HG03520 (cell line): ENCODE measurements around the gene SP7.
A peak's percentile ranks its signal among the peaks of the same experiment; 100 is the strongest.
"Not testable (repeated sequence)": the region's sequence is repeated elsewhere in the genome, so short reads cannot be mapped to it uniquely, and the experiment has no call there.

ENCODE experiments used
- ATAC-seq: cut with Tn5 transposase; IDR thresholded peaks from one replicate; pipeline ENCODE4 v1.9.1; 2021; ENCODE audit warnings: mild to moderate bottlenecking, moderate library complexity; ENCODE audit not compliant: unreplicated experiment

The SP7 gene

DNA sequence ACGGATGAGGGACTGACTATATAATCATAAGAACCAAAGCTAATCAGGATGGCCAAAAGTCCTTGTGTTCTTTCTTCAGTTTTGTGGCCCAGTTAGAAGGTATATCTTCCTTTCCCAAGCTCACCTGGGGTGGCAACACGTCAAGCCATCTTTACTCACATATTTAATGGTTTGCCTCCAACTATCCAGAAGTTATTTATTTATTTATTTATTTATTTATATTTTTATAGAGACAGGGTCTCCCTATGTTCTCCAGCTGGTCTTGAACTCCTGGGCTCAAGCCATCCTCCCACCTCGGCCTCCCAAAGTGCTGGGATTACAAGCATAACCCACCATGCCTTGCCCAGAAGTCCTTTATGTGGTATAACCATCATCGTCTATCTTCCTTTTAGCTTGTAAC, 11.8 kb upstream of the SP7 start:
- ATAC-seq: no peak

DNA sequence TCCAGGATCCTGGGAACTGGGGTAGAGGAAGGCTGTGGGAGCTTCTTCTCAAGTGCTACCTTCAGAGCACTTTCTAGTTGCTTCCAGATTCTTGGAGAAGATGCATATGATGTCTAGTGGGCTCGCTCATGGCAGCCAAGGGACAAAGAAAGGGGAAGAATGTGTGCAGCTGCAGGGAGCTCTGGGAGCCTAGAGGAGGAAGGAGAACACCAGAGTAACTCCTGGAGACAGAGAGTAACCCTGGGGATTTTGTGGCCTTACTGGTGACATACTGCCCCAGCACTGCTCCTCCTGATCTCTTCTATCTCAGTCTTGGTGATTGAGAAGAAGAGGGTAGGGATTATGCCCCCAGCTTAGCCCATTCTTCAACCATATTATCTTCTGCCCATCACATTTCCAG, 10.3 kb upstream of the SP7 start:
- no peak for ATAC-seq

GRCh38 chr12:53345486-53346188, 9.5 kb upstream of the SP7 start:
- ATAC-seq: no peak

DNA sequence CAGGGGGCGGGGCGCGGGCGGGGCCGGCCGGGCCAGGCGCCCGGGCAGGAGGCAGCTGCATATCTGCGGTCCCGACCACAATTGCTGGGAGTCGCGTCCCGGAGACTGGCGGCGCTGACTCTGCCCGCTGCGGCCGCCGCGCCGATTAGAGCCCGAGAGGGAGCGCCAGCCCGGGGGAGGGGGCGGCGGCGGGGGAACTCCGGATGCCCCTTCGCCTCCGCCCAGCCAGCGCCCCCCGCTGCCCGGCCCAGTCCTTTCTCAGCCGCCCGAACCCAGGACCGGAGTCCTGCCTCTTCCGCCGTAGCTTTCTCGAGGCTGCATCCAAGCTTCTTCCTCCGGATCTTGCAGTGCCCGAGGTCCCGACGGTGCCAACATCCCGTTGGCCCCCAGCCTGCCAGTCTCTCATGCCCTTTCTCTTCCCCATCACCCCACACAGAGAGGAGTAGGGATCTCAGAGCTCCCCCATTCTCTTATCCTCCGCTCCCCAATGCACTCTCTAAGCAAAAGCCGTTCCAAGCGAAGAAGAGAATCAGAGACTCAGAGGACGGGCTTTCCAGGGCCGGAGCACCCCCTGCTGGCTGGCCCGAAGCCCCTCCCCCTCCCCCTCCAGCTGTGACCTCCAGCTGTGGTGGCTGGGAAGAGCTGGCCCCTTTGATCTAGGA, 8.8 kb upstream of the SP7 start:
- ATAC-seq: no peak

- ATAC-seq: no peak
Observed at GRCh38 chr12:53344487-53344823, 8.3 kb upstream of the SP7 start.

GRCh38 chr12:53343969-53344368, 7.8 kb upstream of the SP7 start:
- no peak for ATAC-seq

DNA sequence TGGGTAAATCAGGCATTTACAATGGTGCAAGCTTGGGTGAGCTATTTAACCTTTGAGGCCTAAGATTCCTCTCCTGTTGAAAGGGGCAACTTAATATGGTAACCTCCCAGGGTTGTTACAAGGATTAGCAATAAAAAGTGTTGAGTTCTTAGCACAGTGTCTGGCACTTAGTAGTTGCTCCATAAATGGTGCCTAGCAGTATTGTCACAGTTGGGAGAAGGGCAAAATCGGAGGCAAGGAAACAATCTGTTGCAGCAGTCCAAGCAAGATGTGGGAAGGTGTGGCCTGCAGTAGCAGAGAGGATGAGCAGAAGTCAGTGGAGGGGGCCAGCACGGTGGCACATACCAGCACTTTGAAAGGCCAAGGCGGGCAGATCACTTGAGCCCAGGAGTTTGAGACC, 7.3 kb upstream of the SP7 start:
- ATAC-seq: no peak

- no peak for ATAC-seq
Observed at GRCh38 chr12:53340398-53340797, 4.2 kb upstream of the SP7 start.

DNA sequence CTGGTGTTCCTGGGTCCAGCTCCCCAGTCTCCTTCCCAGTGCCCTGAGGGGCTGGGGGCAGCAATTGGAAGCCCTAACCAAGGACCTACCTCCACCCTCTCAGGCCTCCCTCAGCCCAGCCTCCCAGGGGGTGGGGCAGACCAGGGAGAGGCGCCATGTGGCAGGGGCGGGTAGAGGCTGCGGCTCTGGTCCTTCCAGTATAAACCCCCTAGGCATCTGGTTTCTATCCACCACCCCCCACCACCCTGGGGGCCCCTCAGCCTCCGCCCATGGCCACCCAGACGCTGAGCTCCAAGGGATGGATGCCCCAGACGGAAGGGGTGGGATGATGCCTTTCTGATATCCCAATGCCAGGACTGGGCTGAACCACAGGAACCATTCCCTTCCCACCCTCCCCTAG, 2.8 kb upstream of the SP7 start:
- ATAC-seq: no peak

GRCh38 chr12:53338017-53338416, 1.9 kb upstream of the SP7 start:
- no peak for ATAC-seq

GRCh38 chr12:53334822-53335221, 1.3 kb downstream of the SP7 start:
- no peak for ATAC-seq

DNA sequence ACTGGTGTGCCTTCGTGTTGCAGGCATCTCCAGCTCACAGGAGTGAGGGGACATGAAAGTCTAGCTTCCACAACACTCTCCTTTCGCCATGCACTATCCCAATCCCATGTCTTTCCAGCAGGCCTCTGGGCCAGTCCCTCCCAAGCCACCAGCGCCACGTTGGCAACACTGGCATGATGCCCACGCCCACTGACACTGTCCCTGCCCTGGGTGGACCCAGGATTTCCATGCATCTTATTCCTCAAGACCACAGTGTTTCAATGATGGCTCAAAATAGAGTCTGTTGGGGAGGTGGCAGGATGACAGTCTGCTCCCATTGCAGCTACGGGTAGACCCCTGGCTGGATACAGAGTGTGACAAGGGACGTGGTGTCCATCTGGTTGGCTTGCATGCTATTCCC, 2.3 kb downstream of the SP7 start:
- ATAC-seq: no peak

GRCh38 chr12:53333289-53333688, 2.9 kb downstream of the SP7 start:
- ATAC-seq: no peak

DNA sequence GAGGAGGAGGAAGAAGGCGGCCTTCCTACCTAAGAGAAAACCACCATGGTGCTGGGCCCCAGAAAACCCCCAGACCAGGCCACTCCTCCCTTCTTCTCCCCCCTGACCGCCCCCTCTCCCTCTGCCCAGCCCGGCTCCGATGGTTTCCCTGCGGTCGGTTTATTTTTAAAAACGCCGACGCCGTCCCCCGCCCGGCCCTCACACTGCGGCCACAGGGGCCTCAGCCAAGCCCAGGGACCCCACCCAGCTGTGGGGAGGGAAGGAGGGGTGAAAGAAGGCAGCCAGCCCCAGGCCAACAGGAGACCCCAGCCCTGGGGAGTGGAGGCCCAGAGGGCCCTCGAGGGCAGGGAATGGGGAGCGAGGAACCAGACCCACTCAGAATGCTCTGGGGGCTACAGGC, 3.4 kb downstream of the SP7 start:
- no peak for ATAC-seq

DNA sequence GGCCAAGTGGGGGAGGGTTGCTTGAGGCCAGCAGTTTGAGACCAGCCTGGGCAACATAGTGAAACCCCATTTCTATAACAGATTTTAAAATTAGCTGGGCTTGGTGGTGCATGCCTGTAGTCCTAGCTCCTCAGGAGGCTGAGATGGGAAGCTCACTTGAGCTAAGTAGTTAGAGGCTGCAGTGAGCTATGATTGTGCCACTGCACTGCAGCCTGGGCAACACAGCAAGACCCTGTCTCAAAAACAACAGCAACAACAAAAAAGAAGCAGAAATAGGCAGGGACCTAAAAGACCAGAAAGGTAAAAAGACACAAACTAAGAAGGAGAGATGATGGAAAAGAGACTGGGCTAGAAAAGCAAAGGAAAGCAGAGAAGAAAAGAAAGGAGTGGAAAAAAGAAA, 3.8 kb downstream of the SP7 start:
- ATAC-seq: not testable (repeated sequence)

GRCh38 chr12:53330671-53331070, 5.5 kb downstream of the SP7 start:
- no peak for ATAC-seq

GRCh38 chr12:53328043-53328435, 8.1 kb downstream of the SP7 start:
- no peak for ATAC-seq

DNA sequence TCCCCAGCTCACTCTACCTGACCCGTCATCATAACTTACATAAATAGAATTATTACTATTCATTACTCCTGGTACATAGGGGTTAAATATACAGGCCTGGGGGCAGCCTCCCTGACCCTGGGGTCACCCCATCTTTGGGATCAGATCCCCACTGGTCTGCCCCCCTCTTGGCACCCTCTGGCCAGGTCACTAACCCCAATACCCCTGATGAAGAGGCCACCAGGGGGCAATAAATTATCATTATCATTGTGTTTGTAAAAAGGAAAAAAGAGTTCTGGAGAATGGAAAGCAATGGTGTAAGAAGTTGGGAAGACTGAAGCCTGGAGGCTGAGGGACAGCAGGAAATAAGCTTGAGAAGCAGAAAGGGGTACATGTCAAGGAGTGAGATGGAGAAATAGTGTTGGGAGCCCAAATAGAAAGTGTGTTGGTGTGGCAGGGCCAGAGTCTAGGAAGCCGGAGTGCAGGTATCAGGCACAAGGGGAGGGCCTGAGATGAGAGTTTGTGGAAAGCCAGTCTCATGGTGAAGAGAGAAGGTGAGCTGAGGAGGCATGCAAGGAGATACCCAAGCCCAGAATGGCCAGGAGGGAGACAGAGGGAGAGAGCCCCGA, 8.6 kb downstream of the SP7 start:
- no peak for ATAC-seq

GRCh38 chr12:53326460-53327185, 9.5 kb downstream of the SP7 start:
- no peak for ATAC-seq

DNA sequence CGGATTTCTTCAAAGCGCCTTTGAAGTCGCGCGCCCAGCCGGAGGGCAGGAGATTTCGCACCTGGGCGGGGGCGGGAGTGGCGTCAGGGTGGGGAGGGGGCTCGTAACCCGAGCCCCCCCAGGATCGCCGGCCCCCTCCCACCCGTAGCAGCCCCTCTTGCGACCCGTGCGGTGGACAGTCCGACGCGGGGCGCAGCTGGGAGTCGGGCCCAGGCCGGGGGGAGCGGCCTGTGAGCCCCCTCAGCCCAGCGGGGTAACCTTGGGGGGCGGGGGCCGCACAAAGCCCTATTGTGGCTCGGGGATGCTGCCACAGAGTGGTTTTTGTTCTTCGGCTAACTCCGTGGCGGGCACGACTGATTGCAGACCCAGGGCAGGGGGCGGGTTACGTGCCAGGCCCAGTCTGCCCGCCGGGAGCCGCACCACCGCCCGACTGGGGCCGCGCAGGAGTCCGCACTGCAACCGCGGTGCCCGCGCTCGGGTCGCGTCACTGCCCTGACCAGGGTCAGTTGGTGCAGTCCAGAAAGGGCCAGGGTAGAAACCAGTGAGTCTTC, 10.6 kb downstream of the SP7 start:
- ATAC-seq: no peak

- ATAC-seq: peak; percentile 42
Observed at GRCh38 chr12:53324779-53325510, 11.2 kb downstream of the SP7 start.
